ENCODE results near the gene PNCK. TPM values are rescaled to one million over a fixed set of nuclear protein-coding genes. Genes with fewer than 3 reads are reported as not detected.

Gene PNCK
- polyA plus RNA-seq, 3 donors: not detected

- Mint-ChIP-seq H3K9me3 (peaks cover 0 to 30% (median 8%) of the 10 kb centered on the region in 7 donors), H3K36me3 (peaks cover 0 to 1% of the 10 kb centered on the region in 2 donors), H3K4me1 (peaks cover 2% of the 10 kb centered on the region), H3K4me3 (peak overlapping the region in 1 of 2 donors; percentile 48), H3K27ac (no peak overlapping the region), H3K27me3 (ENCODE audit: low read depth in 3 of 3) (peaks cover 49 to 74% (median 60%) of the 10 kb centered on the region in 3 donors)
- no peak overlapping the region for H3K27ac ChIP-seq (ENCODE audit: low read depth in 1 of 2, low read length in 2 of 2)
- H3K4me1 ChIP-seq (ENCODE audit: control insufficient read depth in 1 of 2, insufficient read depth in 2 of 2, low read length in 2 of 2): peaks cover 0 to 5% of the 10 kb centered on the region in 2 donors
- 55% methylated on average over 5 of the region's 10 CpGs for WGBS (ENCODE audit: insufficient coverage)
- no peaks in the 10 kb centered on the region for H4K20me1 ChIP-seq (ENCODE audit: insufficient read depth, low read length)
- no peak overlapping the region for H2AFZ ChIP-seq (ENCODE audit: insufficient read depth, low read depth, low read length, poor library complexity, severe bottlenecking)
- H3K4me3 ChIP-seq (replicated peaks in 1 of 3; ENCODE audit: low read depth in 2 of 3, low read length in 3 of 3): no peak overlapping the region
- H3K27me3 ChIP-seq (ENCODE audit: control insufficient read depth in 2 of 2, insufficient read depth in 2 of 2, low read length in 2 of 2): peaks cover 16 to 67% of the 10 kb centered on the region in 2 donors
- H3K9me3 ChIP-seq (replicated peaks in 1 of 2; ENCODE audit: control insufficient read depth in 1 of 2, insufficient read depth in 1 of 2, low read length in 2 of 2): peaks cover 0 to 18% of the 10 kb centered on the region in 2 donors
- H3K36me3 ChIP-seq (replicated peaks in 1 of 2; ENCODE audit: control insufficient read depth in 1 of 2, insufficient read depth in 2 of 2, low read length in 2 of 2): no peaks in the 10 kb centered on the region
- no peaks in the 10 kb centered on the region for H3K79me2 ChIP-seq (ENCODE audit: insufficient read depth, low read length)
- H3K9ac ChIP-seq (ENCODE audit: insufficient read depth, low read length, poor library complexity, severe bottlenecking): no peak overlapping the region
- no peak for DNase-seq
- TF ChIP-seq CTCF (IDR thresholded peaks at IDR 0.05): no peak
- intact Hi-C loops (cut with micrococcal nuclease): no loop called here
- H3K4me2 ChIP-seq (replicated peaks; ENCODE audit: extremely low read depth, low read length, poor library complexity, severe bottlenecking): no peak overlapping the region
Observed at GRCh38 chrX:153645921-153646488, 27.6 kb downstream of the PNCK start.

GRCh38 chrX:153645151-153645550 is 28.5 kb downstream of the PNCK start:
- H3K79me2 ChIP-seq (ENCODE audit: insufficient read depth, low read length): no peaks in the 10 kb centered on the region
- H2AFZ ChIP-seq (ENCODE audit: insufficient read depth, low read depth, low read length, poor library complexity, severe bottlenecking): no peak overlapping the region
- H3K4me1 ChIP-seq (ENCODE audit: control insufficient read depth in 1 of 2, insufficient read depth in 2 of 2, low read length in 2 of 2): peaks cover 0 to 5% of the 10 kb centered on the region in 2 donors
- H3K4me3 Mint-ChIP-seq: no peak overlapping the region
- peaks cover 0 to 1% of the 10 kb centered on the region in 2 donors for H3K36me3 Mint-ChIP-seq
- no peak overlapping the region for H3K27ac ChIP-seq (ENCODE audit: low read depth in 1 of 2, low read length in 2 of 2)
- H3K36me3 ChIP-seq (replicated peaks in 1 of 2; ENCODE audit: control insufficient read depth in 1 of 2, insufficient read depth in 2 of 2, low read length in 2 of 2): no peaks in the 10 kb centered on the region
- H3K4me1 Mint-ChIP-seq: peaks cover 2% of the 10 kb centered on the region
- no peak overlapping the region for H3K4me3 ChIP-seq (replicated peaks in 1 of 3; ENCODE audit: low read depth in 2 of 3, low read length in 3 of 3)
- H3K4me2 ChIP-seq (replicated peaks; ENCODE audit: extremely low read depth, low read length, poor library complexity, severe bottlenecking): no peak overlapping the region
- DNase-seq: no peak
- H3K9me3 ChIP-seq (replicated peaks in 1 of 2; ENCODE audit: control insufficient read depth in 1 of 2, insufficient read depth in 1 of 2, low read length in 2 of 2): peaks cover 0 to 18% of the 10 kb centered on the region in 2 donors
- no peak overlapping the region for H3K27ac Mint-ChIP-seq
- intact Hi-C loops (cut with micrococcal nuclease): no loop called here
- no peak overlapping the region for H3K9ac ChIP-seq (ENCODE audit: insufficient read depth, low read length, poor library complexity, severe bottlenecking)
- H3K27me3 Mint-ChIP-seq (ENCODE audit: low read depth in 3 of 3): peaks cover 50 to 81% (median 65%) of the 10 kb centered on the region in 3 donors
- H3K27me3 ChIP-seq (ENCODE audit: control insufficient read depth in 2 of 2, insufficient read depth in 2 of 2, low read length in 2 of 2): peaks cover 16 to 69% of the 10 kb centered on the region in 2 donors
- H4K20me1 ChIP-seq (ENCODE audit: insufficient read depth, low read length): no peaks in the 10 kb centered on the region
- WGBS (ENCODE audit: insufficient coverage): no CpG with 5 or more reads among the region's 6 CpGs
- peaks cover 0 to 27% (median 8%) of the 10 kb centered on the region in 7 donors for H3K9me3 Mint-ChIP-seq
- TF ChIP-seq CTCF (IDR thresholded peaks at IDR 0.05): no peak
